Islet precursor cell (in vitro differentiated cells): ENCODE data around the gene RAD51B.

ENCODE experiments used
- DNase-seq: peaks from one replicate; pipeline ENCODE4 v3.0.0-alpha.2; 2018

RAD51B gene

DNA sequence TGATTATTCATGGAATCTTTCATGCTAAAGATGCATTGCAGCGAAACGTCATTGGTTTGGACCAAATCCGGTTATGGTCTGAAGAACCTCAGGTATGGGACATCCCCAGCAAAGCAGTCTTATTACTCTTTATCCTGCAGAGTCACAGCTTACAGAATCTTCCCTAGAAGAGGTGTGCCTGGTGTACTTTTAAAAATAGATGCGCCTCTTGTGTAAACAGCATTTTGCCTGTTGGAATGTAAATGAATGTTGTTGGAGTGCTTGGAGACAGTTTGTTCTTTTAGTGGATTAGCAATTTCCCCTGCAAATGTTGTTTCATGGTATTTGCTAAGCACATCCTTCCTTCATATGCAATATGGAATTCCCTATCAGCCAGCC is 730.7 kb downstream of the RAD51B start:
- no peak for DNase-seq

- no peak for DNase-seq
Observed at GRCh38 chr14:68551045-68551683, 731.6 kb downstream of the RAD51B start.

GRCh38 chr14:68552075-68552474 is 732.5 kb downstream of the RAD51B start:
- DNase-seq = no peak

DNA sequence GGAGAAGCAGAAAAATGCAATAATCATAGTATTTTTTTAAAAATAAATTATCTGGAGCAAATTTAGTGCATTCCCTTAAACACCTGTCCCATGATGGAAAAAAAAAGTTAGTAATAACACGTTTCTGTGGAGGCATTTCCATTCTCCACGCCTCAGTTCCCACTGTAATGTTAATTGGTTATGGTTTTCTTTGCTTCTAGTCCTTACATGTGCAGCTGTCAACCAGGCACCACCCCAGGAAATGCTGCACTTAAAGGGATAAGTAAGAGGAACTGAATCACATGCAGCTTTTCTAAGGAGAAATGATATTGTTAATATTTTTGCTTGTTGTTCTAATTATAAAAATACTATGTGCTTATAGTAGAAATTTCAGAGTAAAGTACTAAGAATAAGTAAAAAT is 733.0 kb downstream of the RAD51B start:
- DNase-seq = no peak

GRCh38 chr14:68553311-68553710 is 733.7 kb downstream of the RAD51B start:
- peak; percentile 22 for DNase-seq

GRCh38 chr14:68554231-68554630 is 734.7 kb downstream of the RAD51B start:
- DNase-seq = peak; percentile 64

DNA sequence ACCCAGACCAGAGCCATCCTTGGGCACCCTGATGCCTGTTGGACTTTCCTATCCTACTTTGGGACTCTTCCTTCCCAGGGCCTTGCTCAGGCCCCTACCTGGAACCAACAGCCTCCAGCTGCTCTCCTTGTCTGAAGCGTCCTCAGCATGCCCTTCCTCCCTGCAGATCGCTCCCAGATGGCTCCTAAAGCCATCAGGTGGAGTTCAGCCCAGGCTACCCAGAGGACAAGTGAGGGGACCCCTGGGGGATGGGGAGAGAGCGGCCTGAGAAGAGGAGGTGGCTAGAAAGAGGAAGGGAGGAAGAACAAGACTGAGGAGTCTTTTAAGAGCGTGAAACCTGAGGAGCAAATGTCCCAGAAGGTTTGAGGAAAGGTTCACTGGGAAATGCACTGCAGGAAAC is 736.7 kb downstream of the RAD51B start:
- no peak for DNase-seq

- DNase-seq = no peak
Observed at GRCh38 chr14:68557648-68558047, 738.1 kb downstream of the RAD51B start.

DNA sequence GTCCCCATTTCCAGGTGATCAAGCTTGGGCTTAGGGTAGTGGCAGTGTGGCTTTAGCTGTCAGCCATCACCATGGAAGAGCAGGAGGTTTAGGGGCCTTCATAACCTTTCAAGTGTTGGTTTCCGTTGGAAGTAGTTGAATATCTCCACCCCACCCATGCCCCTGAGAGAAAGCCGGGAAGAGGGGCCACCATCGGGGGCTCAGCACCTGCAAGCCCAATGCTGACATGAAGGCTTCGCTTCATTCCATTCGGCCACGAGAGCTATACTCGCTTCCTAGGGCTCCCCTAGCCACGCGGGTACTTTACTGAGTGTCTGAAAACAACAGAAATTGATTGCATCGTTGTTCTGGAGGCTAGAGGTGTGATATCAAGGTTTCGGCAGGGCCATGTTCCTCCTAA is 738.5 kb downstream of the RAD51B start:
- no peak for DNase-seq

- DNase-seq = no peak
Observed at GRCh38 chr14:68559949-68560348, 740.4 kb downstream of the RAD51B start.

- no peak for DNase-seq
Observed at GRCh38 chr14:68561531-68562007, 742.0 kb downstream of the RAD51B start.

- no peak for DNase-seq
Observed at GRCh38 chr14:68562911-68563250, 743.3 kb downstream of the RAD51B start.

- DNase-seq = no peak
Observed at GRCh38 chr14:68563251-68564131, 743.9 kb downstream of the RAD51B start.

GRCh38 chr14:68564191-68564825 is 744.7 kb downstream of the RAD51B start:
- DNase-seq = no peak

DNA sequence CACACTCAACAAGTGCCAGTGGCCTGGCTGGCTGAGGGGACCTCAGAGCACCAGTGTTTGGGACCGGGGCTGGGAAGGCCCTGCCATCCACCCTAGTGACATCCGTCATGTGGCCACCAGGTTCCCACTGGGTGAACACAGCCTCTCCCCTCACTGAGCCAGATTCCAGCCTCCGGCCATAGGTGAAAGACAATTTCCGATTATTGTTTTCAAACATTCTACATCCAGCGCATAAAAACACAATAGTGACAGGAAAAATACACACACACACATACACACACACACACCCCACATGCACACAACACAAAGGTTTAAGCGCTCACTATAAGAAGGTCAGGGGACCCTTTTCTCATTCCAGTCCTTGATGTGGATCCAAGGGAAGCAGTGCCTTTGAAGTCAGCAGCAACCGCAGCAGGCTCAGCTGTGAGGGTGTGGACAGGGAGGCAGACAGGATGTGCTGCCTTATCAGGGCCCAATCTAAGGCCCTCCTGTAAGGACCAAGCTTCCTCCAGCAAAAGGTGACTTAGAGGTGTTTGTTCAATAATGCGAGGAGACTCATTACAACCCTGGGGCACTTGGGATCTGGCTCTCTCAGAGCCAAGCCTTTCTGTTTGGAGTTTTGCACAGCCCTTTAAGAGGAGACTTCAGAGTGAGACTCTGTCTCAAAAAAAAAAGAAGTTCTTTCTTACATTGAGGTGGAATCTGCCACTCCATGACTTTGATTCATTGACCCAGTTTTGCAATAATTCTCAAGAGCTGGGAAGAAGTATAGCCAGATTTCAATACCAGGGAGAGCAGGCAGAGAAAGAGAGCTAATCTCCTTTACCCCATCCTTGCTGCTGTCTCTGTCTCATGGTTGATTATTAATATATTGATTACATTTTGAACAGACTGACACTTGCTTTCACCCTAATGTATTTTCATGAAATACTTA is 745.5 kb downstream of the RAD51B start:
- DNase-seq = peak; percentile 96

- no peak for DNase-seq
Observed at GRCh38 chr14:68566075-68566474, 746.5 kb downstream of the RAD51B start.

DNA sequence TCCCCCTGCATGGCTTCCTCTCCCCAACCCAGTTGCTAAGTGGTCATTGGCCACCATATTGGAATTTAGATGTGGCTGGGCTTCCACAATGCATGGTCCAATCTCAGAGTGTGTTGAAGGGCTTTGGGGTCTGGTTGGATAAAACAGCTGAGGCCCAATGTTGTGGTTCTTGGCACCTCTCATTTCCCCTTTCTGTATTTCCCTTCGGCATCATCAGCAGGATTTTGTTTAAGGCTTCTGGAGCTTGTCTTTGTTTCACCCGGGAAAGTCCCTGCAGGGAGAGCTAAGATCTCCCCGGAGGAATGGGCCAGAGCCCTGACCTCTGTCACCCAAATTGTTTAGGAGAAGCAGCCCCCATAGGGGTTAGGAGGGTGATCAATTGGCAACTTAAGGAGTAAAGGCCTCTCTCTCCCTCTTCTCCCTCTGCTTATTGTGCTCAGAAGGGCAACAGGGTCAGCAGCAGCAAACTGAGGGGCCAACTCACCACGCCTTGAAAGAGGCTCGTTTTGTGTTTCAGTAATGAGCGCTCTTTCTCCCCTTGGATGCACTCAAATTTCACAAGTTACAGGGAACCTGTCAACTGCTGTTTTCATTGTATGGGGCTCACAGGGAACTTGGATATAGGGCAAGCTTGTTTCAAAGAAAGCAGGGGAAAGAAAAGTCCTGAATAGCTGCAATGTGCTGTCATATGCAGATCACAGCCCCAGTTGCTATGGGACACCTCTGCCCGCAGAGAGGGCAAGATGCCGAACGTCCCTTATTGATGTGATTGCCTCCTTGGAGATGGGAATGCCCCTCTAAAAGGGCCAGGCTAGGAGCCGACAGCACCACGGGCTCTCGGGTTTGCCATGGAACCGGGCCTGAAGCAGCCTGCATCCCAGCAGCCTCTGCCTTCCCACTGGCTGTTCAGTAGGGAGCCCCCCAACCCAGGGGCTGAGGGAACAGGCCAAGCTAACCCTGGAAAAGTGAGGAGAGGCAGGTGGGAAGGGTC is 749.6 kb downstream of the RAD51B start:
- no peak for DNase-seq

DNA sequence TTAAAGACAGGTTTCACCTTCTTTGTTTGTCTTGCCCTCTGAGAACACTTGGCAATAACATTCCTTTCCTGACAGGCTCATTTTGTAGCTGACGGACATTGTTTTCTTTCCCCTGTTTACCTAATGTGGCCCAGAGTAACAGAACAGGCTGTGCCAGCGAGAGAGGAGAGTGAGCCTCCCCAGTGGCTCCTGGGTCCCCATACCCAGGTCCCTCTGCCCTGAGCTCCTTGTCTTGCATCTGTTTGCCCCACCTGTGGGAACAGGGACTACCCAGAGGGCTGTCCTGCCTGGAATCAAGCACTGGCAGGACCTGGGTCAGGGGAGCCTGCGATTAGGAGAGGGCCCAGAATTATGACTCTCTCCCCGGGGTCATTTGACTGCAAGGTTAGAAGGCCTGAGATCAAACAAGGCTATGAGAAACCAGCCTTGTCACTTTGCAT is 750.4 kb downstream of the RAD51B start:
- DNase-seq = no peak

DNA sequence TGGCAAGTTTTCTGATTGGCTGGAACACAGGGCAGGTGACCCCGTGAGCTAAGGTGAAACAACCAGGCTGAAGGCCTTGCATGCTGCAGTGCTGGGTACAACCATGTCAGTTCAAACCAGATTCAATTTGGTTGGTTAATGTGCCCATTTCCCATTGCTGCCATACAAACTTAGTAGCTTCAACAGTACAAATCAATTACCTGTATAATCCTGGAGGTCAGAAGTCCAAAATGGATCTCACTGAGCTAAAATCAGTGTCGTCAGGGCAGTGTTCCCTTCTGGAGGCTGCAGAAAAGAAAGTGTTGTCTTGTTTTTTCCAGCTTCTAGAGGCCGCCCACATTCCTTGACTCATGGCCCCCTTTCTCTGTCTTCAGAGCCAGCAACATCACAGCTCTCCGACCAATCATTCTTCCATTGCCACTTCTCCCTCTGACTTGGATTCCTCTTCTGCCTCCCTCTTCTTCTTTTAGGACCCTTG is 751.6 kb downstream of the RAD51B start:
- DNase-seq = no peak

- no peak for DNase-seq
Observed at GRCh38 chr14:68571928-68572525, 752.4 kb downstream of the RAD51B start.

GRCh38 chr14:68573126-68573525 is 753.5 kb downstream of the RAD51B start:
- no peak for DNase-seq
